ENCODE results near the gene CARD11.
"Not testable (repeated sequence)": the region's sequence is repeated elsewhere in the genome, so short reads cannot be mapped to it uniquely, and the experiment has no call there.

The CARD11 gene

GRCh38 chr7:2926120-2926895 is 117.4 kb downstream of the CARD11 start:
- no peak for DNase-seq (ENCODE audit: low read depth in 2 of 2)

GRCh38 chr7:2924866-2925840 is 118.5 kb downstream of the CARD11 start:
- no peak for DNase-seq (ENCODE audit: low read depth in 2 of 2)

GRCh38 chr7:2923886-2924574 is 119.6 kb downstream of the CARD11 start:
- no peak for DNase-seq (ENCODE audit: low read depth in 2 of 2)

- no peak for DNase-seq (ENCODE audit: low read depth in 2 of 2)
Measured at GRCh38 chr7:2923291-2923781, 120.3 kb downstream of the CARD11 start.

GRCh38 chr7:2922866-2923265 is 120.8 kb downstream of the CARD11 start:
- DNase-seq (ENCODE audit: low read depth in 2 of 2) = no peak

GRCh38 chr7:2922348-2922691 is 121.3 kb downstream of the CARD11 start:
- no peak for DNase-seq (ENCODE audit: low read depth in 2 of 2)

GRCh38 chr7:2921653-2922347 is 121.9 kb downstream of the CARD11 start:
- no peak for DNase-seq (ENCODE audit: low read depth in 2 of 2)

- DNase-seq (ENCODE audit: low read depth in 2 of 2) = no peak
Measured at GRCh38 chr7:2920956-2921652, 122.6 kb downstream of the CARD11 start.

GRCh38 chr7:2920480-2920879 is 123.2 kb downstream of the CARD11 start:
- DNase-seq (ENCODE audit: low read depth in 2 of 2) = not testable (repeated sequence)

- no peak for DNase-seq (ENCODE audit: low read depth in 2 of 2)
Measured at GRCh38 chr7:2920041-2920440, 123.6 kb downstream of the CARD11 start.

- no peak for DNase-seq (ENCODE audit: low read depth in 2 of 2)
Measured at GRCh38 chr7:2919256-2919655, 124.4 kb downstream of the CARD11 start.

GRCh38 chr7:2918406-2918805 is 125.3 kb downstream of the CARD11 start:
- no peak for DNase-seq (ENCODE audit: low read depth in 2 of 2)

- DNase-seq (ENCODE audit: low read depth in 2 of 2) = no peak
Measured at GRCh38 chr7:2915023-2915422, 128.6 kb downstream of the CARD11 start.

- no peak for DNase-seq (ENCODE audit: low read depth in 2 of 2)
Measured at GRCh38 chr7:2913760-2914387, 129.8 kb downstream of the CARD11 start.

GRCh38 chr7:2912684-2913439 is 130.8 kb downstream of the CARD11 start:
- DNase-seq (ENCODE audit: low read depth in 2 of 2) = no peak

GRCh38 chr7:2911466-2911865 is 132.2 kb downstream of the CARD11 start:
- DNase-seq (ENCODE audit: low read depth in 2 of 2) = no peak

- no peak for DNase-seq (ENCODE audit: low read depth in 2 of 2)
Measured at GRCh38 chr7:2909471-2910039, 134.1 kb downstream of the CARD11 start.

GRCh38 chr7:2909043-2909442 is 134.6 kb downstream of the CARD11 start:
- DNase-seq (ENCODE audit: low read depth in 2 of 2) = no peak

GRCh38 chr7:2908103-2908683 is 135.5 kb downstream of the CARD11 start:
- DNase-seq (ENCODE audit: low read depth in 2 of 2) = no peak

Data from stimulated activated CD4-positive, alpha-beta T cell treated with anti-CD3 and anti-CD28 coated beads, Interleukin-1b, Interleukin-23, amount 100 ng/mL, for 4 hours (primary cell).